ENCODE measurements around the gene ADAM15.
A peak's percentile ranks its signal among the peaks of the same experiment; 100 is the strongest.

Gene ADAM15, protein sequence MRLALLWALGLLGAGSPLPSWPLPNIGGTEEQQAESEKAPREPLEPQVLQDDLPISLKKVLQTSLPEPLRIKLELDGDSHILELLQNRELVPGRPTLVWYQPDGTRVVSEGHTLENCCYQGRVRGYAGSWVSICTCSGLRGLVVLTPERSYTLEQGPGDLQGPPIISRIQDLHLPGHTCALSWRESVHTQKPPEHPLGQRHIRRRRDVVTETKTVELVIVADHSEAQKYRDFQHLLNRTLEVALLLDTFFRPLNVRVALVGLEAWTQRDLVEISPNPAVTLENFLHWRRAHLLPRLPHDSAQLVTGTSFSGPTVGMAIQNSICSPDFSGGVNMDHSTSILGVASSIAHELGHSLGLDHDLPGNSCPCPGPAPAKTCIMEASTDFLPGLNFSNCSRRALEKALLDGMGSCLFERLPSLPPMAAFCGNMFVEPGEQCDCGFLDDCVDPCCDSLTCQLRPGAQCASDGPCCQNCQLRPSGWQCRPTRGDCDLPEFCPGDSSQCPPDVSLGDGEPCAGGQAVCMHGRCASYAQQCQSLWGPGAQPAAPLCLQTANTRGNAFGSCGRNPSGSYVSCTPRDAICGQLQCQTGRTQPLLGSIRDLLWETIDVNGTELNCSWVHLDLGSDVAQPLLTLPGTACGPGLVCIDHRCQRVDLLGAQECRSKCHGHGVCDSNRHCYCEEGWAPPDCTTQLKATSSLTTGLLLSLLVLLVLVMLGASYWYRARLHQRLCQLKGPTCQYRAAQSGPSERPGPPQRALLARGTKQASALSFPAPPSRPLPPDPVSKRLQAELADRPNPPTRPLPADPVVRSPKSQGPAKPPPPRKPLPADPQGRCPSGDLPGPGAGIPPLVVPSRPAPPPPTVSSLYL

DNA sequence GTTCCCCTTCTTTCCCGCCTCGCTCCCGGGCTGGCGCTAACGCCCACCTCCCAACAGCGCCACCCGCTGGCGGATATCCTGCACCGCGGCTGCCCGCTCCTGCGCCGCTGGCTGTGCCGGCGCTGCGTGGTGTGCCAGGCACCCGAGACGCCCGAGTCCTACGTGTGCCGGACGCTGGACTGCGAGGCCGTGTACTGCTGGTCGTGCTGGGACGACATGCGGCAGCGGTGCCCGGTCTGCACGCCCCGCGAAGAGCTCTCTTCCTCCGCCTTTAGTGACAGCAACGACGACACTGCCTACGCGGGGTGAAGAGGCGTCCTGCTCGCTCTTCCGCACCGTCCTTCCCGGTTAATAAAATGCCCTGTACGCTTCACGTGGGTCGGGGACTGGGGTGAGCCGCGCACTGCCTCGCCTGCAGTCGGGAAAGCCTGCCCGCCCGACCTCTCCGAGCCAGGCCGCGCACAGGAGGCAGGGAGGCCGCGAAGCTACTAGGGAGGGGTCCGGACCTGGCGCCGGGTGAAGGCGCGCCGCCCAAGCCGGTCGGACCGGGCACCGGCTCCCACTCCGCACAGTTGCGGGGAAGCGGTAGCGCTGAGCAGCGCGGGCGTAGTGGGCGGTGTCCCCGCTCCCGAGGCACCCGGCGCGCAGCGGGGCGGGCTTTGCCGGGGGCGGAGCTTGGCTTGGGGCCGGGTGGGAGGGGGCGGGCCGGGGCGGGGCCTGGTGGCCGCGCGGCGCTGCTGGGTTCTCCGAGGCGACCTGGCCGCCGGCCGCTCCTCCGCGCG, at the start of gene ADAM15:
Gene ADAM15 (plus strand): TSS at position 757 of the 782 bp plus-strand sequence. CDS start 71 bp downstream, outside the sequence.
- TF ChIP-seq CTCF (IDR thresholded peaks at IDR 0.05; ENCODE audit: low read depth, low read length), result peak; percentile 84
- peak; percentile 60 for DNase-seq (ENCODE audit: low read depth, low spot score)
- in situ Hi-C loops (cut with HindIII; ENCODE audit: low sequenced_read_pairs), result no loop called here
- peak within 1 kb of the TSS; percentile 67 for H3K4me3 ChIP-seq (ENCODE audit: low read depth, low read length)

GRCh38 chr1:155001425-155001674, 49.8 kb upstream of the ADAM15 start:
- DNase-seq (ENCODE audit: low read depth, low spot score), result no peak
- TF ChIP-seq CTCF (IDR thresholded peaks at IDR 0.05; ENCODE audit: low read depth, low read length), result no peak
- H3K4me3 ChIP-seq (ENCODE audit: low read depth, low read length), result peak overlapping the region; percentile 61
- in situ Hi-C loops (cut with HindIII; ENCODE audit: low sequenced_read_pairs), result no loop called here

DNA sequence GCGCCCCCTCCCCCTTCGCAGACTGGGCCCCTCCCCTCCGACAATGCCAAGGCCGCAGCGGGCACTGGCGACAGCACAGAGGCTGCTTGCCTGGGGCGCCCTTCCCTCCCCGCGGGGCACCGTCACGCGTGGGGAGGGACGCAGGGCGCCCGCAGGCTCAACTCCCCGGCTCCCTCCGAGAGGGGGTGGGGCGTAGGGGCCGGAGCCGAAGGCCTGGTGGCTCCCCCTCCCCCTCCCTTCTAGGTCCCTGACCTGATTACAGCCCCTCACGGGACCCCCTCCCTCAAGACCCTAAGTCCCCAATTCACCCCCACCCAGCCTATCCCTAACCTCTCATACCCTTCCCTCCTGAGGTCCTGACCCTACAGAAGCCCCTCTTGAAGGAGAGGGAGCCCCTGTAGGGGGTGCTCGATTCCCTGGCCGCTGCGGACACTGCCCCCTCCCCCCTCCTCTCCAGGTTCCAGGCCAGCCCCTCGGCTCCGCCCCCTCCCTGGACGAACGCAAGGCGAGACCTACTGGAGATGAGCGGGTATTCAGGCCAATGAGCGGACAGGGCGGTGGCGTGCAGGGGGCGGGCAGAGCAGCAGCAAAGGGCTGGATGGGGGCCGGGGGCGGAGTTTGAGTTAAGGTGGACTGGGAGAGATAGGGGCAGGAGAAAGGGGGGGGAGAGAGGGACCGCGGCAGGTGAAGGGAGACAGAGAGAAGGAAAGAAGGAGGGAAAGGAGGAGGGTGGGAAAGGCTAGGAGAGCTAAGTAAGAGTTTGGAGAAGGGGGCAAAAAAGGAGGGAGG, 49.2 kb upstream of the ADAM15 start:
- TF ChIP-seq CTCF (IDR thresholded peaks at IDR 0.05; ENCODE audit: low read depth, low read length), result peak; percentile 66
- peak overlapping the region; percentile 61 for H3K4me3 ChIP-seq (ENCODE audit: low read depth, low read length)
- in situ Hi-C loops (cut with HindIII; ENCODE audit: low sequenced_read_pairs), result no loop called here
- peak; percentile 99 for DNase-seq (ENCODE audit: low read depth, low spot score)

GRCh38 chr1:155002464-155003226, 48.5 kb upstream of the ADAM15 start, which contains the start of gene ZBTB7B:
Gene ZBTB7B (plus strand): TSS chr1:155002802. CDS start chr1:155014661, 11,859 bp downstream.
- H3K4me3 ChIP-seq (ENCODE audit: low read depth, low read length), result peak within 1 kb of the TSS; percentile 61

DNA sequence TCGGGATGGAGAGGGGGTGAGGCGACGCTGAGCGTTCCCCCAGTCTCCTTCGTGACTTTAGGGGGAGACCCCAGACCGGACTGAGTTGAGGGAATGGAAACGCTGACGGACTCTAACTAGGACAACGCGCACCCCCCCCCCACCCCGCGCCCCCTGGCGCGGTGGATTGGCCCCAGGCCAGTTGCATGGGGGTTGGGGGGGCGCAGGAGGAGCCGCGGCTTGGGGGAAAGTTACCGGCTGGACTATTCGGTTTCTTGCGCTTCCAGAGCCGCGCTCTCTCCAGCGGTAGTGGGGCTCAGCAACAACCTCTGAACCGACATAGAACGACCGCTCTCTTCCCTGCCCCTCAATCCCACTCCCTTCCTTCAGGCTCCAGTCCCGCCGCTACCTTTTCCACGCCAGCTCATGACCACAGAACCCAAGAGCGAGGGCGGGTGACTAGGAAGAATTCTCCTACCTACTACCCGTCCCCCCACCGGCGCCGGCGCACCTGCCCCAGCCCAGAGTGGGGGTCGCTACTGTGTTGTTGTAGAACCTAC, 47.8 kb upstream of the ADAM15 start:
- H3K4me3 ChIP-seq (ENCODE audit: low read depth, low read length), result peak overlapping the region; percentile 61
- in situ Hi-C loops (cut with HindIII; ENCODE audit: low sequenced_read_pairs), result no loop called here
- TF ChIP-seq CTCF (IDR thresholded peaks at IDR 0.05; ENCODE audit: low read depth, low read length), result no peak
- DNase-seq (ENCODE audit: low read depth, low spot score), result no peak

More at GRCh38 chr1:155002464-155003226, 48.5 kb upstream of the ADAM15 start, which contains the start of gene ZBTB7B:
- peak; percentile 47 for DNase-seq (ENCODE audit: low read depth, low spot score)
- no peak for TF ChIP-seq CTCF (IDR thresholded peaks at IDR 0.05; ENCODE audit: low read depth, low read length)
- in situ Hi-C loops (cut with HindIII; ENCODE audit: low sequenced_read_pairs), result no loop called here
